Measurements from ENCODE around the gene CIITA.

CIITA gene

DNA sequence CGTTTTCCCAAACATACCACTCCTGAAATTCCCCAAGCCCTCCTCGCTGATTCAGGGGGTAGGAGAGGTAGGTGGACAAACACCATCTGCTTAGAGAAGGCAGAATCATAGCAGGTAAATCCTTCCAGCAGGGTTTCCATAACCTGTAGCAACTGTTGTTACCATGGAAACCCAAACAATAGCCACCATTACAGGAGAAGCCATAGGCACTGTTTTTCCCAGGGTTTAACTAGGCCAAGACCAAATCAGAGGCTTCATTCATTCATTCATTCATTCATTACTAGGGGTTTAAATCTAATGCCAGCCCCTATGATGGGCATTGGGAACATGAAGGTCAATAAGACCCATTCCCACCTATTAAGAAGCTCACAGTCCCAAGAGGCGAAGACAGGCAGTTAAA is 25.5 kb upstream of the CIITA start:
- no peak for DNase-seq

DNA sequence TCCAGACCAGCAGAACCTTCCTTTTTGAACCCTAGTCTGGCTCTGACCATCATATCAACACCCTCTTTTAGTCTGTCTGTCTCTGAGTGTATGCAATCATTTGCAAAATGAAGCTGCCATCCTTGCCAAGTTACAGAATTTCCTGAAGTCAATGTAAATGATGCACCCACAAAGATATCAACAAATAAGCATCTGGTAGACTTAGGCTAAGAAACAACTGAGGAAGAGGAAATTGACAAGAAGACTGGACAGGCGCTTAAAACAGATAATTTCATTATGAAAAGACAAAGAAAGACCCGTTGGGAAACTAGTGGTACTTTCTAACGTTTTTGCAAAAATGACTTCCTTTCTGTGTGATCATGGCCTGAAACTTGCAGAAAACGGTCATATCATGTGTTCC is 24.7 kb upstream of the CIITA start:
- DNase-seq, result no peak

DNA sequence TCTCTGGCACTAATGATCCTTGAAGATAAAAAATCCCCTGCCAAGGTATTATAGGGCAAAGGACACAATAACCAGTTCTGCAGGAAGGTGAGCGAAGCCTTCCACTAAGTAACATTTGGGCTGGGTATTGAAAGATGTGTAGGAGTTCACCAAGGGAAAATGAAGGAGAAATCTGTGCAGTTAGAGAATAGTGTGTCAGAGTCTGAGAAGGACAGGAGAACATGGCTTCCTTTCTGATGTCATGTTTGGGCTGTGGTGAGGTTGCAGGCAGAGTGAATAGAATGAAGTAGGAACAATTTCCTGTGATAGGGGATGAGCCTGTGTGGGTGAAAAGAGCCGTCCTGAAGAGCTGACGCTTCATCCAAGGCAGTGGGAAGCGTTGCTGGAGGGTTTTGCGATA is 24.1 kb upstream of the CIITA start:
- DNase-seq, result no peak

DNA sequence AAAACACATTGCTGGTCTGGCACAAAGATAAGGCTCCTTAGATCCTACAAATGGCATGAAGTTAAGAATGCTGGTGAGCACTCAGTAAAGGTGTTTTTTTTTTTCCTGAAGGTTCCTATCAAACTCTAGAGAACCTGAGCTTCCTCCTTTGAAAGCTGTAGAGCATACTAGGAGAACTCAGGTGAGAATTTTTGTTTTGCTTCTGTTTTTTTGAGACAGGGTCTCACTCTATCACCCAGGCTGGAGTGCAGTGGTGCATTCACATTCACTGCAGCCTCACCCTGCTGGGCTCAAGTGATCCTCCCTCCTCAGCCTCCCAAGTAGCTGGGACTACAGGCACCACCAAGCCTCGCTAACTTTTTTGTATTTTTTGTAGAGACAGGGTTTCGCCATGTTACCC is 21.0 kb upstream of the CIITA start:
- DNase-seq, result no peak

DNA sequence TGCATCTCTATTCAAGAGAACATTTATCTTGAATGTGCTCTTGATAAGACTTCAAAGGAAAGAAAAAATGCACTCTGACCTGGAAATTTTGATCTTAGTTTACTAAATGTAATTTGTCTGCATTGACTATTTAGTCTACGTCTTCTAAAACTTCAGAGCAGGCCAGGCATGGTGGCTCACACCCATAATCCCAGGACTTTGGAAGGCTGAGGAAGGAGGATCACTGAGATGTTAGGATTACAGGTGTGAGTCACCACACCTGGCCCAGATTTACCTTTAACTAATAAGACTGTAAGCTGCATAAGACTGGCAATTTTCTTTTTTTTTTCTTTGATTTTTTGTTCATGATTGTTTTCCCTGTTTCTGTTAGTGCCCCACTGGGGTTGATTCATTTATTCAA is 18.8 kb upstream of the CIITA start:
- DNase-seq, result no peak

DNA sequence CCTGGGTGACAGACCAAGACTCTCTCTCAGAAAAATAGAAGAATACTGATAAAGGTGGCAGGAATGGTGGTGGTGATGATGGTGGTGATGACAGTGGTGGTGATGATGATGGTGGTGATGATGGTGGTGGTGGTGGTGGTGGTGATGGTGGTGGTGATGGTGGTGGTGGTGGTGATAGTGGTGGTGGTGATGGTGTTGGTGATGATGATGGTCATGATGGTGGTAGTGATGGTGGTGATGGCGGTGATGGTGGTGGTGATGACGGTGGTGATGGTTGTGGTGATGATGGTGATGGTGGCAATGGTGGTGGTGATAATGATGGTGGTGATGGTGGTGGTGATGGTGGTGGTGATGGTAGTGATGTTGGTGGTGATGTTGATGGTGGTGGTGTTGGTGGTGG is 18.0 kb upstream of the CIITA start:
- DNase-seq, result no peak

DNA sequence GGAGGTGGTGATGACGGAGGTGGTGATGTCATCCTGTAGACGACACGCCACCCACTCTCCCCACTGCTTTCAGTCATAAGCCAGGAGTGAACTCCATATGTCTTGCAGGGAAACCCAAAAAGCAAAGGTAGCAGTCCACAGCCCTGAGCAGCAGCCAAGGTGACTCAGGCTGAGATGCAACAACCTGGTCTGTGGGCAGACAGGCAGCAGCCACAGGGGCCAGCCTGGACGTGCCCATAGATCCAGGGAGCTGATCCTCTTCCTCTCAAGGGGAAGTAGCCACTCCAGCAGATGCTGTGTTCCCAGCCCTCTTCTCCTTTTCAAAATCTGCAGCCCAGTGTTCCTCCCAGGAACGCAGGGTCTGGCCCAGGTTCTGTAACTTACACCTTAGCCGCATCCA is 17.3 kb upstream of the CIITA start:
- no peak for DNase-seq

DNA sequence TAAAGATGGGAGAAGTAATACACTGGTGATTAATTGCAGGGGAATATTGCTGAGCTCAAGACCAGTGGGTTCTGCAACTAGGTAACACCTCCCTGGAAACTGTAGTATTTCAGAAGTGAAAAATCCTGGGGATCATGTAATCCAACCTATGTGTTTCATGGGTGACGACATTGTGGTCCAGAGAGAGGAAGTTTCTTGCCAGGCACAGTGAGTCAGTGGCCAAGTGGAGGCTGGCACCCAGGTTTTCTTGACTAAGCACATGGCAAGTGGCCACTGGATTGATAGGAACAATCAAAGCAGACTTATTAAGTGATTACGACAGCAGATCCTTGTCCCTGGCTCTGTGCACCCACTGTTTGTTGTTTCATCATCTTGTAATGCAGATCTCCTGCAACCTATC is 14.6 kb upstream of the CIITA start:
- peak in 8 of 56 donors; percentile 8 to 46 (median 29) for DNase-seq

DNA sequence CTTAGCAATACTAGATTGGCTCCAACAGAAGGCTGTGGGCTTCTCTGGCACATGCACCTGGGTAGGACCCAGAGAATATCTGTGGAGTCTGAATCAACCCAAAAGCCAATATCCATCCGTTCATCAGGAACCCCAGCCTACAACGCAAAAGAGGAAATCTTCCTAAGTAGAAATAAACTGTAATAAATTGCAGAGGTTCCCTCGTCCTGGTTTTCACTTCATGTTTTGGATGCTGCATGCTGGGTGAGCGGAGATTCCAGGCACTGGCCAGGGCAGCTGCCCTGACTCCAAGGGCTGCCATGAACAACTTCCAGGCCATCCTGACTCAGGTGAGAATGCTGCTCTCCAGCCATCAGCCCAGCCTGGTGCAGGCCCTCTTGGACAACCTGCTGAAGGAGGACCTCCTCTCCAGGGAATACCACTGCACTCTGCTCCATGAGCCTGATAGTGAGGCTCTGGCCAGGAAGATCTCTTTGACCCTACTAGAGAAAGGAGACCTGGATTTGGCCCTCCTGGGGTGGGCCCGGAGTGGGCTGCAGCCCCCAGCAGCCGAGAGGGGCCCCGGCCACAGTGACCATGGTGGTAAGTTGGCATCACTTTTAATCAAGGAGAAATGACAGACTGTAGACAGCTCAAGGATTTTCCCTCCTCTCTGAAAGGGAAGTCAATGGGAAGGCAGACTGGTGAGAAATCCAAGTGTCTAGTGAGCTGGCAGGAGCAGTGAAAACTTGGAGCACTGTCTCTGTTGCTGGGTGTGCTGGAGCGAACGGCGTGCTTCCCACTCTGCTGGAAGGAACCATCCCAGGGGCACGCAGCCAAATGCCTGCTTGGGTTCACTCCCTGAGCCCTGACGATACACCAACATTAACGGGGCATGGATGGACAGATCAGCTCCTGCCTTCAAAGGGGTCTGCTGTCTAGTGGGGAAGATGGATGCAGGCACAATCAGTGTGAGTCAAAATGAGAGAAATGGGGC is 10.7 kb upstream of the CIITA start:
- peak in 4 of 56 donors; percentile 7 to 55 (median 18) for DNase-seq

DNA sequence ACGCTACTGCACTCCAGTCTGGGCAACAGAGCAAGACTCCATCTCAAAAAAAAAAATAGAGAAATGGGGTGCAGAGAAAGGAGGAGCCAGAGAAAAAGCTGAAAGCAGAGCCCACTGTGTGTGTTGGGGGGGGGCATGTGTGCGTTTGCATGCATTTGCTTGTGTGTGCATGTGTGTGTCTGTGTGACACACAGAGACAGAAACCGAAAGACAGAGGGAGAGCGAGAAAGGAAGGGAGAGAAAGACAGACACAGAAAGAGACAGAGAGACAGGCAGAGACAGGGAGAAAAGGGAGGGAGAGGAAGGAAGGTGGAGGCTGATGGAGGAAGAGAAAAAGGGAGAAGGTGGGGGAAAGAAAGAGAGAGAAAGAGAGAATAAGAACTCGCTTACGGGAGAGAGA is 9.8 kb upstream of the CIITA start:
- DNase-seq, result no peak

DNA sequence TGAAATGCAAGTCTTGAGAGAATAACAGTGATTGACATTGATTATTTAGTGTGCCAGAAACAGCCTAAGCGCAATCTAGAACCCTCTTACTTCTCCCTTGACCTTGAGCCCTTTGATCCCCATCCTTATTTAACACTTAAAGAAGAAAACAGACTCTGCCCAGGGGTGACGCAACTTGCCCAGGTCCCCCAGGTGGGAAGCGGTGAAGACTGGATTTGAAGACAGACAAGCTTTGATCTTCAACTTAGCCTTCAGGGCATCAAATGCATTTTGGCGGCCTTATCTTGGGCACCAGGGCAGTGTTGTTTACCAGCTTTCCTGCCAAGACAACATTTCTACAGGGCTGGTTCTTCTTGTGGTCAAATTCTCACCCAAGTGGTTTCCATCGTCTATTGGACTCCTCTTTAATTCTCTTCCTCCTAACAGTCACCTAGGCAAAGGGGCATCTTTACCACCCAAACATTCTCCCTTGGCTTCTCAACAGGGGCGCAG is 8.9 kb upstream of the CIITA start:
- no peak for DNase-seq

DNA sequence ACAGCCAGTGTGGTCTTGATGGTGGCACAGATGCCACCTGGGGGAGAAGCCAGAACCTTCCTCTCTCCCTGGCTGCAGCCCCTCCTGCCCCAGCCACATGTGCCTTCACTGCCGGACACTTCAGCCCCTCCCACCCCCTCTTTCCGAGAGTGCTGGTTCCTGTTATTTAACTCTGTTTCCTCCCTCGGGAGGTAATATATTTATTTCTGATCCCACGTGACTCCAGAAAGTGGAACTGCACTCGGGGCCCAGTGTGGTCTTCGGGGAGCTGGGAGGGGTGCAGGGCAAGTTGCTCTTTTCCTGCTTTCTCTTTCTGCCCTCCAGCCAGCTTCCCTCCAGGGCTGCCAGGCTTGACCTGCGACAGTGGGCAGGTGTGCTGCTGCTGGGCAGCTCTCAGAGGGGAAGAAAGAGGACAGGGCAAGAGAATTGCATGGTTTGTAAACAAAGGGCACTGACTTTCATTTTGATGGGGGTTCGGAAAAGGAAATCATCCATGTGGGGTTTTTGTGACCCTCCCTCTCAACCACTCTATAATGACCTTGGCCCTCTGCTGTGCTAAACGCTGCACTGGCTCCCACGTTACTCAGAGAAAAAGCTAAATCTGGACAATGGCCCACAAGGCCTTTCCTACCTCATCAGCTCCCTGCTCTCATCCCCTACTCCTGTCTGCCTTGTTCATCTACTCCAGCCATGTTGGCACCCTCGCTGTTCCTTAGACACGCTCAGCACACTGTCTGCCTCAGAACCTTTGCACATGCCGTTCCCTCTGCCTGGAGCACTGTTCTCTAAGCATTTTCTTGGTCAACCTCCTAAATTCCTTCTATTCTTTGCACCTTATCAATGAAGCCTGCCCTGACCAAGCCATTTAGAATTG is 8.2 kb upstream of the CIITA start:
- DNase-seq, result peak in 14 of 56 donors; percentile 6 to 48 (median 22)

DNA sequence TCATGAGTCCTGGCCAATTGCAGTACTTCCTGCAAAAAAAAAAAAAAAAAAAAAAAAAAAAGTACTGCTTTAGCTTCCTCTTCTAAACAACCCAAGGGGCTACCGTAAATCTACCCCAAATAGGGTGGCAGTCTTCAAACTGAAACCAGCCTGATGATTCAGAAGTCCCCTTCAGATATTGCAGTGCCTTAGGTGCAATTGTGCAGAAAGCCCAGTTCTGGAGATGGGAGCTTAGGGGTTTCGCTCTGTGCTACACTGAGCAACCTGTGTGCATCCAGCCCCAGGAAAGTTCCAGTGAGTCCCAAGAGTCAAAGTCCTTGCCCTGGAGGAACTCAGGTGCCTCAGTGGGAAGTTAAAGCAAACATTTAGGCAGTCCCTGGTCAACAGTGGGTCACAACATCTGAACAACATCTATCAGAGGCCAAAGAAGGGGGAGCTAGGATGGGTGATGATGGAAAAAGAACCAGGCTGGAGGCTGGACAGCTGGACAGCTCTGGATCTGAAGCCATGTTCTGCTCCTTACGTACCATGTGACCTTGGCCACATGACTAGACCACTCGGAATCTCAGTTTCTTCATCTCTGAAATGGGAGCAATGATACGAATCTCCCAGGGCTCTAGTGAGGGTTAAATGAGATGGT is 6.7 kb upstream of the CIITA start:
- no peak for DNase-seq

DNA sequence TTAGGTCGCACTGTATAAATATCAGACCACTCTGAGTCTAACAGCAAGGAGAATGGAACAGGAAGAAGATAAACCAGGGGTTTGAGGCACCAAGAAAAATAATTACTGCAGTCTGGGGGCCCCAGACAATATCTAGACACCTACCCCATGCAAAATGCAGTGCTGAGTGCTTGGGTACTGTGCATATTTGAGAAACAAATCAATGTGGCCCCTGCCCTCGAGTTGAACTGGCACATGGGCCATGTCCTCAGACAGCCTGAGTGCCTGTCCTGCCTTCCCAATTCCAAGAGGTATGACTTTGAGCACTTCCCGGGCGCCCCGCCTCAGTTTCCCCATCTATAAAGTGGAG is 6.2 kb upstream of the CIITA start:
- DNase-seq, result no peak

DNA sequence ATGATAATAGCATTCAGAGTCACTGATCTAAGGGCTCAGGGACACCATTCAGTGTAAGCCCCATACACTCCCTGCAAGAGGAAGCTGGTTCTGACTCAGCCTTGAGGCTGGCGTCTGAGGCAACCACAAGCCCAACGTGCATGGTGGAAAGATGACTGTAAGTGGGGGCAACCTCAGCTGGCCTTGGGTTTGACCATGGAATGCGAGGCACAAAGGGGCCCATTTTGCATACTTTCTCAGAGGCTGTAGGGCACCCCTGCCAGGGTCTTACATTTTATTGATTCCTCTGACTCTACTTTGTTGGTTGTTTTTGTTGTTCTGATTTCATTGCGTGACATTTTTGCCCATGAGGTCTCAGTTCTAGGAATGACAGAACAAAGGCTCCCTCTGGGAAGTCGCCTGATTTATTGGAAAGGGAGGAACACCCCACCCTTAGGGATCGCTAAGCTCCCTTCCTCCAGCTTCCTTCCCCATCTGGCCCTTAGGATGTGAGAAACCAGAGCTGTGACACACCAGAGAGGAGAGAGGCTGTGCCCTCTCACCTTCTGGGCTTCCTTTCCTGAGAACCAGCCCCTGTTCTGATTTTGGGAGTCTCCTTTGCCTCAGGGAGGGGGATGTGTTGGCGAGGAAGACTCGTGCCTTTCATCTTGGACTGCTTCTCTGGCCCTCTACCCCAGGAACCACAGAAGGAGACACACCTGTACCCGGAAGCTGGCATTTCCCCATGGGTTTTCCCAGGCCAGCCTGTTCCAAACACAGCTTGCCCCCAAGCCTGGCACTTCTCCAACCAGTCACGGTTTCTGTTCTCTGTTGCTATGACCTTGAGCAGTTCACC is 5.6 kb upstream of the CIITA start:
- DNase-seq, result peak in 3 of 56 donors; percentile 11 to 18 (median 13)

DNA sequence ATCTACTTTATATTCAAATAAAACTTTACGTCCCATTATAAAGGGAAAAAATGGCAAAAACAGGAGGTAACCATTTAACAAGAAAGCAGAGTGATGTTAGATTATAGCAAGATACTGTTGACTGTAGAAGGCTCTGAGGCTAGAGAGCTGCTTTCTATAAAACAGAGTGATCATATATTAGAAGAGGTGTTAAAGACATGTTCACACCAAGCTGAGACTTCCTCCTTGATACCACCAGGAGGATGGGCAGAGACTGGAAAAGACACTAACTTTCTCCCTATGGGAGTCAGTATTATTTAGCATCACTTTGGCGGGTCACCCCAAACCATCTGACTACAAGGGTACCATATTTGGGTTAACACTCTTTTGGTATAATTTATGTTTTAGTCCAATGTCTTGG is 687 bp upstream of the CIITA start:
- DNase-seq, result no peak

DNA sequence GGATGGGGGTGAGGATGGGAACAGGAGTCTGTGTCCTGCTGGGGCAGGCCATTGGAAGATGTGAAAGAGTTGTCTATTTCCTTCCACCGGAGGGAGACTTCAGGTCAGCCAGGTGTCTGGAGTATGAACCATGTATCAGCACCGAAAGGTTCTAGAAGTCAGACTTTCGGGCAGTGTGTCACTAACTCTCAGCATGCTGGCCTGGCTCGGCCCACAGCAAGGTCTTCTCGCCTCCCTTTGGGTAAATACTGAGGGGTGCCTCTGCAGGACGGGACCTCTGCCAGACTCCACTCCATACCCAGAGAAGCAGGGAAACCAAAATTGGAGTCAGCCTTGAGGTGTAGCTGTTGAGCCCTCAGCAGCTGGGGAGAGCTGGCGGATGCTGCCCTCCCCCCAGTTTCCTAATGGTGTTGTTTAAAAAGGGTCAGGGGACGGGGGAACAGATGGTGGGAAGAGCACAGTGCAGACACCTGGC is 507 bp downstream of the CIITA start:
- no peak for DNase-seq

DNA sequence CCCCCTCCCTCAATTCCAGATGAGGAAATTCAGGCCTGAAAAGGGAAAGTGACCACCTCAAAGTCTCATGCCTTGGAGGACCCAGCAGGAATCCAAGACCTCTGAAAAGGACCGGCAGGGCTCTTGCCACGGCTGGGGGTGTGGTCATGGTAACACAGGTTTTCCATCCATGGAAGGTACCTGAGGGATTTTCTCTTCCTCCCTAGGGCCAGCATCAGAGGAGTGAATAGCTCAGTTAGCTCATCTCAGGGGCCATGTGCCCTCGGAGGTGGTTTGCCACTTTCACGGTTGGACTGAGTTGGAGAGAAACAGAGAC is 1.3 kb downstream of the CIITA start:
- DNase-seq, result no peak

DNA sequence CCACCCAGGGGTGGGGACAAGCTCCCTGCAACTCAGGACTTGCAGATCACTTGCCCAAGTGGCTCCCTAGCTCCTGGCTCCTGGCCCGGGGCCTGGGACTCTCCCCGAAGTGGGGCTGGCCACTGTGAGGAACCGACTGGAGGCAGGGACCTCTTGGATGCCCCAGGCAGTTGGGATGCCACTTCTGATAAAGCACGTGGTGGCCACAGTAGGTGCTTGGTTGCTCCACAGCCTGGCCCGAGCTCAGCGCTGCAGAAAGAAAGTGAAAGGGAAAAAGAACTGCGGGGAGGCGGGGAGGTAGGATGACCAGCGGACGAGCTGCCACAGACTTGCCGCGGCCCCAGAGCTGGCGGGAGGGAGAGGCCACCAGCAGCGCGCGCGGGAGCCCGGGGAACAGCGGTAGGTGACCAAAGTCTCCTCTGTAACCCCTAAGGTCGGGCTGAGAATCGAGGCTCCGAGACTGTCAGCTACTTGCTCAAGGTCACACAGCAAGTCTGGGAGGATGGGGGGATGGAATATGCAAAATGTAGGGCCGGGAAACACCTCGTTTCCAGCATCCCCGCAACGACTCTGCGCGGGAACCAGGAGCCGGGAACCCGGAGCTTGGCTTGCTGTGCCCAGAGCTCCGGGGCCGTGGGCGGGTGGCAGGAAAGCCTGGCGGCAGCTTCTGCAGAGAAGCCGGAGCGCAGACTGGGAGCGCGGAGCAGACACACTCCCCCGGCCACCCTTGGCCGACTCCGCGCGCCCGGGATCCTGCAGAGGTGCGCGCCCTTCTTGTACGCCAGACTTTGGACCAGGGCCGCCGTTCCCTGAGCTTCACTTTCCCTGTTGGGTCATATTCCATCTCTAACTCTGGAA is 1.9 kb downstream of the CIITA start:
- peak in 6 of 56 donors; percentile 9 to 36 (median 14) for DNase-seq

Measured in nucleus accumbens (tissue), 56 donors.